Endodermal cell (in vitro differentiated cells): ENCODE results near the gene BICD2. TPM values are rescaled to one million over a fixed set of nuclear protein-coding genes. Genes with fewer than 3 reads are reported as not detected.

Experiments used
- DNase-seq: peaks from one replicate; pipeline ENCODE4 v3.0.0-alpha.2; 2017
- H3K27ac ChIP-seq: 2 replicates; pipeline ENCODE4 v1.5.1; 2013; ENCODE audit warnings: mild to moderate bottlenecking, low read depth, low read length, moderate library complexity
- H3K27me3 ChIP-seq: 2 replicates; pipeline ENCODE4 v1.6.1; 2013; ENCODE audit warnings: mild to moderate bottlenecking, low read length, moderate library complexity; ENCODE audit not compliant: insufficient read depth, control insufficient read depth, poor library complexity, severe bottlenecking
- H3K36me3 ChIP-seq: 2 replicates; pipeline ENCODE4 v1.7.0; 2013; ENCODE audit warnings: mild to moderate bottlenecking, low read length, moderate library complexity; ENCODE audit not compliant: control insufficient read depth, insufficient read depth
- H3K4me1 ChIP-seq: one replicate; pipeline ENCODE4 v1.7.0; 2013; ENCODE audit warnings: low read length; ENCODE audit not compliant: control insufficient read depth, insufficient read depth
- H3K4me3 ChIP-seq: 2 replicates; pipeline ENCODE4 v1.5.1; 2013; ENCODE audit warnings: mild to moderate bottlenecking, low read length, moderate library complexity
- H3K9ac ChIP-seq: 2 replicates; pipeline ENCODE4 v1.6.1; 2013; ENCODE audit warnings: mild to moderate bottlenecking, low read length, moderate library complexity; ENCODE audit not compliant: poor library complexity, severe bottlenecking; ENCODE audit errors: extremely low read depth
- H3K9me3 ChIP-seq: 2 replicates; pipeline ENCODE4 v1.6.1; 2013; ENCODE audit warnings: mild to moderate bottlenecking, low read length, moderate library complexity; ENCODE audit not compliant: control insufficient read depth
- H3K27ac Mint-ChIP-seq: 2 replicates; pipeline ENCODE4 v1.8.0; 2020; ENCODE audit warnings: mixed read lengths
- H3K27me3 Mint-ChIP-seq: 2 replicates; pipeline ENCODE4 v1.8.0; 2021; ENCODE audit warnings: mild to moderate bottlenecking, mixed read lengths; ENCODE audit not compliant: insufficient read depth
- H3K36me3 Mint-ChIP-seq: 2 replicates; pipeline ENCODE4 v1.8.0; 2020; ENCODE audit warnings: low read depth, mixed read lengths
- H3K4me1 Mint-ChIP-seq: 2 replicates; pipeline ENCODE4 v1.8.0; 2020; ENCODE audit warnings: mixed read lengths
- H3K4me3 Mint-ChIP-seq: 2 replicates; pipeline ENCODE4 v1.8.0; 2020; ENCODE audit warnings: mild to moderate bottlenecking, moderate library complexity, mixed read lengths
- H3K9me3 Mint-ChIP-seq: 2 replicates; pipeline ENCODE4 v1.8.0; 2020; ENCODE audit warnings: mild to moderate bottlenecking, mixed read lengths
- WGBS, 2 experiments: methylation state at CpG; one replicate each; pipeline versions ENCODE4 v1.1.5 to v1.1.7; 2013; ENCODE audit warnings: missing lambda C conversion rate in 2 of 2, mixed read lengths in 1 of 2; ENCODE audit not compliant: insufficient coverage in 1 of 2, insufficient read length in 1 of 2; 5-methylcytosine and 5-hydroxymethylcytosine counted together
- total RNA-seq, 2 donors: library from RNA; stranded (reverse); fragmentation: NEBNext Ultra II Directional in 1 of 2; extraction: Animal tissue kit (Norgen Biotek cat#: 25700) in 1 of 2; gene quantifications; 2 replicates in 1 of 2; 3 replicates in 1 of 2; pipeline ENCODE4 v1.2.1, GENCODE V29; 2021
- TF ChIP-seq, protein P1 (sequence below): fragments of 200-600 bp; sonication (generic); conservative IDR thresholded peaks from 2 replicates; pipeline ENCODE4 v1.5.0; 2021; ENCODE audit warnings: antibody characterized with exemption, mild to moderate bottlenecking

BICD2 gene
- total RNA-seq, 2 donors from 2014 or later, result 20.7 to 20.9 TPM

DNA sequence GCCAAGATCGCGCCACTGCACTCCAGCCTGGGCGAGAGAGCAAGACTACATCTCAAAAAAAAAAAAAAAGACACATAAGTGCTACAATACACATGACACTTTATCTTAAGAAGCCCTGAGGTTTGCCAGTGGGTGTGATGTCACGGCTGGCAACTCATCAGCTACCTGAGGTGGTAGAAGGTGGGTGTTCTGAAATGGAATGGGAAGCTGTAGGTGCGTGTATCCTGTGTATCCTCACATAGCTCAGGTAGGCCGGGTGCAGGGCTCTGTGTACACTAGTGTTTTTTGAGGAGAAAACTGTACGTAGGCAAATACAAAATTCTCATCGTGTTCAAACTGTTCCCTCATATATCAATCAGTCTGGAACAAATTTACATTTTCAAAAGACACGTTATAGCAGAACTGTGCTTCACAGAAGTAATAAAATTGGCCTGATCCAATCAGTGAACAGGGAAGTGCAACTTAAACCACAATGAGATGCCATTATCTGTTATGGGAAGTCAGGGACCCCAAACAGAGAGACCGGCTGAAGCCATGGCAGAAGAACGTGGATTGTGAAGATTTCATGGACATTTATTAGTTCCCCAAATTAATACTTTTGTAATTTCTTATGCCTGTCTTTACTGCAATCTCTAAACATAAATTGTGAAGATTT lies 10.4 kb downstream of the BICD2 start:
- Histone ChIP-seq H3K9ac (no peak overlapping the region), H3K4me3 (no peak overlapping the region), H3K36me3 (no peaks in the 10 kb centered on the region), H3K4me1 (no peaks in the 10 kb centered on the region), H3K27me3 (no peaks in the 10 kb centered on the region), H3K9me3 (peaks cover 6% of the 10 kb centered on the region), H3K27ac (no peak overlapping the region)
- TF ChIP-seq, protein P1, sequence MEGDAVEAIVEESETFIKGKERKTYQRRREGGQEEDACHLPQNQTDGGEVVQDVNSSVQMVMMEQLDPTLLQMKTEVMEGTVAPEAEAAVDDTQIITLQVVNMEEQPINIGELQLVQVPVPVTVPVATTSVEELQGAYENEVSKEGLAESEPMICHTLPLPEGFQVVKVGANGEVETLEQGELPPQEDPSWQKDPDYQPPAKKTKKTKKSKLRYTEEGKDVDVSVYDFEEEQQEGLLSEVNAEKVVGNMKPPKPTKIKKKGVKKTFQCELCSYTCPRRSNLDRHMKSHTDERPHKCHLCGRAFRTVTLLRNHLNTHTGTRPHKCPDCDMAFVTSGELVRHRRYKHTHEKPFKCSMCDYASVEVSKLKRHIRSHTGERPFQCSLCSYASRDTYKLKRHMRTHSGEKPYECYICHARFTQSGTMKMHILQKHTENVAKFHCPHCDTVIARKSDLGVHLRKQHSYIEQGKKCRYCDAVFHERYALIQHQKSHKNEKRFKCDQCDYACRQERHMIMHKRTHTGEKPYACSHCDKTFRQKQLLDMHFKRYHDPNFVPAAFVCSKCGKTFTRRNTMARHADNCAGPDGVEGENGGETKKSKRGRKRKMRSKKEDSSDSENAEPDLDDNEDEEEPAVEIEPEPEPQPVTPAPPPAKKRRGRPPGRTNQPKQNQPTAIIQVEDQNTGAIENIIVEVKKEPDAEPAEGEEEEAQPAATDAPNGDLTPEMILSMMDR, result no peak
- no peak overlapping the region for H3K4me3 Mint-ChIP-seq
- H3K27ac Mint-ChIP-seq, result no peak overlapping the region
- peaks cover 30% of the 10 kb centered on the region for H3K9me3 Mint-ChIP-seq
- peaks cover 34% of the 10 kb centered on the region for H3K36me3 Mint-ChIP-seq
- 82 to 96% methylated on average over 3 to 10 of the region's 11 CpGs for WGBS, 2 experiments
- peak; percentile 13 for DNase-seq
- H3K4me1 Mint-ChIP-seq, result peaks cover 9% of the 10 kb centered on the region
- no peaks in the 10 kb centered on the region for H3K27me3 Mint-ChIP-seq

DNA sequence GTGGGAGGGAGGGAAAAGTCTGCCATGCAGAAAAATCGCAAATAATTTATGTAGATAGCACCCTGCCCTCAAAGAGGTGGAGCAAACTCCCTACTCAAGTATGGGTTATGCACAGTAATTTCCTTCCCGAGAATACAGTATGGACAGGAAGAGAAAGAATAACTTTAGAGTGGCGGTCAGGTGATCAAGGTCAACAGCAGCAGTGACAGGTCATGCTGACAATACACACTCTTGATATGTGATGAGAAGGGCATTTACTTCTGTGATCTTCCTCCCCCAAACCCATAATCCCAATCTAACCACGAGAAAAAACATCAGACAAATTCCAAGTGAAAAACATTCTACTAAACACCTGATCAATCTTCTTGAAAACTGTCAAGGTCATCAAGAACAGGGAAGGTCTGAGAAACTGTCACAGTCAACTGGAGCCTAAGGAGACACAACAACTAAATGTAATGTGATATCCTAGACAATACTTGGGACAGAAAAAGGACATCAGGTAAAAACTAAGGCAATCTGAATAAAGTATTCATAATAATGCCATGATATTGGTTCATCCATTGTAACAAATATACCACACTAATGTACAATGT lies 11.7 kb downstream of the BICD2 start:
- H3K4me1 ChIP-seq, result no peaks in the 10 kb centered on the region
- H3K9ac ChIP-seq, result no peak overlapping the region
- peak; percentile 6 for DNase-seq
- H3K4me3 ChIP-seq, result no peak overlapping the region
- Mint-ChIP-seq H3K9me3 (peaks cover 30% of the 10 kb centered on the region), H3K36me3 (peaks cover 34% of the 10 kb centered on the region), H3K27ac (no peak overlapping the region), H3K27me3 (no peaks in the 10 kb centered on the region), H3K4me3 (no peak overlapping the region), H3K4me1 (peaks cover 9% of the 10 kb centered on the region)
- 87 to 93% methylated on average over 2 to 4 of the region's 4 CpGs for WGBS, 2 experiments
- H3K36me3 ChIP-seq, result no peaks in the 10 kb centered on the region
- H3K9me3 ChIP-seq, result peaks cover 6% of the 10 kb centered on the region
- TF ChIP-seq, protein P1, result no peak
- H3K27me3 ChIP-seq, result no peaks in the 10 kb centered on the region
- H3K27ac ChIP-seq, result no peak overlapping the region

GRCh38 chr9:92749934-92750315 lies 14.7 kb downstream of the BICD2 start:
- peaks cover 23% of the 10 kb centered on the region for H3K36me3 Mint-ChIP-seq
- no peaks in the 10 kb centered on the region for H3K9me3 ChIP-seq
- no peak overlapping the region for H3K9ac ChIP-seq
- H3K4me3 Mint-ChIP-seq, result no peak overlapping the region
- no peaks in the 10 kb centered on the region for H3K27me3 ChIP-seq
- peak overlapping the region; percentile 70 for H3K27ac ChIP-seq
- H3K36me3 ChIP-seq, result no peaks in the 10 kb centered on the region
- no peaks in the 10 kb centered on the region for H3K27me3 Mint-ChIP-seq
- 91 to 100% methylated on average over 2 to 6 of the region's 6 CpGs for WGBS, 2 experiments
- peak; percentile 38 for DNase-seq
- H3K4me1 ChIP-seq, result peaks cover 7% of the 10 kb centered on the region
- peaks cover 23% of the 10 kb centered on the region for H3K4me1 Mint-ChIP-seq
- peak overlapping the region; percentile 36 for H3K27ac Mint-ChIP-seq
- H3K9me3 Mint-ChIP-seq, result peaks cover 19% of the 10 kb centered on the region
- TF ChIP-seq, protein P1, result no peak
- no peak overlapping the region for H3K4me3 ChIP-seq
